Measurements from ENCODE around the gene WDR90.

Gene WDR90

GRCh38 chr16:678209-678857 lies 29.2 kb downstream of the WDR90 start:
- FAIRE-seq (no peak), DNase-seq (ENCODE audit: insufficient read length, low spot score) (no peak)
- TF ChIP-seq CTCF (IDR thresholded peaks at IDR 0.05; ENCODE audit: insufficient read depth, missing control alignments): no peak

- FAIRE-seq: no peak
- no peak for DNase-seq (ENCODE audit: insufficient read length, low spot score)
- no peak for TF ChIP-seq CTCF (IDR thresholded peaks at IDR 0.05; ENCODE audit: insufficient read depth, missing control alignments)
Observed at GRCh38 chr16:678858-679813, 30.0 kb downstream of the WDR90 start.

- DNase-seq (ENCODE audit: insufficient read length, low spot score) (no peak), FAIRE-seq (no peak)
- TF ChIP-seq CTCF (IDR thresholded peaks at IDR 0.05; ENCODE audit: insufficient read depth, missing control alignments): no peak
Observed at GRCh38 chr16:679814-680624, 30.9 kb downstream of the WDR90 start, which contains the start of gene STUB1. STUB1 (plus strand) TSS chr16:680410; CDS start chr16:680526, 116 bp downstream.

- no peak for TF ChIP-seq CTCF (IDR thresholded peaks at IDR 0.05; ENCODE audit: insufficient read depth, missing control alignments)
- FAIRE-seq: no peak
Observed at GRCh38 chr16:680625-680945, 31.4 kb downstream of the WDR90 start.

GRCh38 chr16:680967-681745 lies 32.0 kb downstream of the WDR90 start:
- DNase-seq (ENCODE audit: insufficient read length, low spot score): no peak
- no peak for FAIRE-seq
- TF ChIP-seq CTCF (IDR thresholded peaks at IDR 0.05; ENCODE audit: insufficient read depth, missing control alignments): no peak

More at GRCh38 chr16:680625-680945, 31.4 kb downstream of the WDR90 start:
- DNase-seq (ENCODE audit: insufficient read length, low spot score): no peak

- no peak for DNase-seq (ENCODE audit: insufficient read length, low spot score)
- FAIRE-seq: no peak
- TF ChIP-seq CTCF (IDR thresholded peaks at IDR 0.05; ENCODE audit: insufficient read depth, missing control alignments): no peak
Observed at GRCh38 chr16:681746-682427, 32.7 kb downstream of the WDR90 start.

Measured in D721Med (cell line).